Right atrium auricular region (tissue), 2 donors: ENCODE measurements around the gene CHPF. TPM values are rescaled to one million over a fixed set of nuclear protein-coding genes. Genes with fewer than 3 reads are reported as not detected.

ENCODE experiments used
- DNase-seq: peaks from one replicate; pipeline ENCODE4 v3.0.0-alpha.2; 2019; ENCODE audit warnings: low spot score
- H3K27ac ChIP-seq, 2 donors: fragments of 200-600 bp; sonication (generic); 1 replicate in 1 of 2; 2 replicates in 1 of 2; pipeline ENCODE4 v1.5.1; 2016 to 2019
- H3K27me3 ChIP-seq, 2 donors: fragments of 200-600 bp; sonication (generic); one replicate each; pipeline versions ENCODE4 v1.5.1 to v1.6.0; 2017 to 2019
- H3K36me3 ChIP-seq: fragments of 200-600 bp; sonication (generic); one replicate; pipeline ENCODE4 v1.5.1; 2016
- H3K4me1 ChIP-seq, 2 donors: fragments of 200-600 bp; sonication (generic); one replicate each; pipeline versions ENCODE4 v1.5.1 to v1.6.0; 2017 to 2019
- H3K4me3 ChIP-seq, 2 donors: fragments of 200-600 bp; sonication (generic); 1 replicate in 1 of 2; 2 replicates in 1 of 2; pipeline ENCODE4 v1.5.1; 2017 to 2019; ENCODE audit warnings: mild to moderate bottlenecking in 1 of 2, moderate library complexity in 1 of 2
- H3K9me3 ChIP-seq, 2 donors: fragments of 200-600 bp; sonication (generic); one replicate each; pipeline ENCODE4 v1.5.1; 2019
- total RNA-seq, 2 donors: library from RNA; depleted of rRNA; stranded (reverse); fragments of >200 nt; gene quantifications; one replicate each; pipeline ENCODE4 v1.1.0, GENCODE V29; 2016
- TF ChIP-seq, protein P1 (sequence below), 2 donors: fragments of 200-600 bp; sonication (generic); IDR thresholded peaks; one replicate each; pipeline ENCODE4 v1.5.1; 2019; ENCODE audit warnings: antibody characterized with exemption in 2 of 2

Gene CHPF
- total RNA-seq, 2 donors from 2014 or later = 206 to 228 TPM

DNA sequence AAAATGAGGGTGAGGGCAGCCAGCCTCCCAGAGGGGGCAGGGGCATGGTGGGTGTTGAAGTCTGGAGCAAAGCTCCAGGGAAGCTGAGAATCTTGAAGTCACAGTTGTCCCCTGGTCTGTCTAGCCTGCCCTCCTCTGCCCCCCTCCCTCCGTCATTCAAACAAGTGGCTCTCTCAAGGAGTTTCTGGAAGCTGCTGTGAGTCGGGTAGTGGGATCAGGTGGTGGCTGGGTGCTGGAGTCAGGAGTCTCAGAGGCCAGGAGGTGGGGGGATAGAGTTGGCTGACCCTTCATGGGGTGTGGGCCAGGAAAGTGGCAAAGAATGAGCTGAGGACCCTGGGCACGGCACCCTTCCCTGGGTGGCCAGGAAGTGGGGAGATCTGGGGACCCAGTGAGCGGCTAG is 29.8 kb downstream of the CHPF start:
- TF ChIP-seq, protein P1, sequence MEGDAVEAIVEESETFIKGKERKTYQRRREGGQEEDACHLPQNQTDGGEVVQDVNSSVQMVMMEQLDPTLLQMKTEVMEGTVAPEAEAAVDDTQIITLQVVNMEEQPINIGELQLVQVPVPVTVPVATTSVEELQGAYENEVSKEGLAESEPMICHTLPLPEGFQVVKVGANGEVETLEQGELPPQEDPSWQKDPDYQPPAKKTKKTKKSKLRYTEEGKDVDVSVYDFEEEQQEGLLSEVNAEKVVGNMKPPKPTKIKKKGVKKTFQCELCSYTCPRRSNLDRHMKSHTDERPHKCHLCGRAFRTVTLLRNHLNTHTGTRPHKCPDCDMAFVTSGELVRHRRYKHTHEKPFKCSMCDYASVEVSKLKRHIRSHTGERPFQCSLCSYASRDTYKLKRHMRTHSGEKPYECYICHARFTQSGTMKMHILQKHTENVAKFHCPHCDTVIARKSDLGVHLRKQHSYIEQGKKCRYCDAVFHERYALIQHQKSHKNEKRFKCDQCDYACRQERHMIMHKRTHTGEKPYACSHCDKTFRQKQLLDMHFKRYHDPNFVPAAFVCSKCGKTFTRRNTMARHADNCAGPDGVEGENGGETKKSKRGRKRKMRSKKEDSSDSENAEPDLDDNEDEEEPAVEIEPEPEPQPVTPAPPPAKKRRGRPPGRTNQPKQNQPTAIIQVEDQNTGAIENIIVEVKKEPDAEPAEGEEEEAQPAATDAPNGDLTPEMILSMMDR (IDR thresholded peaks at IDR 0.05) = no peak
- Histone ChIP-seq H3K9me3 (no peaks in the 10 kb centered on the region), H3K27me3 (no peaks in the 10 kb centered on the region), H3K4me1 (peaks cover 0 to 61% of the 10 kb centered on the region in 2 donors), H3K4me3 (no peak overlapping the region), H3K27ac (peak overlapping the region in 1 of 2 donors; percentile 26), H3K36me3 (no peaks in the 10 kb centered on the region)
- no peak for DNase-seq

DNA sequence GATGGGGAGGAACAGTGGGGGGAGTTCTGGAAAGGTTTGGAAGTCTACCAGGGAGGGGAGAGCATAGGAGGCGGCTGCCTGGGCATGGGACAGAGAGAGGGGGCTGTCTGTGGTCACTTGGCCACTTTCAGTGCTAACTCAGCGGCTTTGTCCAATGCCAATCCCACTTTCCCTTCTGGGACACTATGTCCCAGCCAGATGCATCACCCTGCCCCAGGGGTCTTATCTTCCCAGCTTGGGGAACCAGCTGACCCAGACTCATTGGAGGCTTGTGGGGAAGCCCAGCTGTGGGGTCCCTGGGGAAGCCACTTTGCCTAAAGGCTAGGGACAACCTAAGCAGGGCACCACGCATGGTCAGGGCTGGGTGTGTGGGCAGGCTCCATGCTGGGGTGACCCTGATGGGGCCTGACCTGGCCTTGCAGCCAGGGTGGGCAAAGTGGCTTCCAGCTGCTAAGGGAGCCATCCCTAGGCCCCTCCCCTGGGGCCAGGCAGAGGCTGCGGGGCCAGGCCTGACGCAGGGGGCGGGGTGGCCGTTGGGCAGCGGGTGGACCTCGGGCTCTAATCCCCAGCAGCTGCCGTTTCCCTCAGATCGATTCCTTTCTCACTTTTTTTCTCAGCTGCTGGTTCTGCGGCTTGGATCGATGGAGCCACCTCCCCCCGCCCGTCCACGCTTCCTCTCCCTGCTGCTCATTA is 30.9 kb downstream of the CHPF start:
- no peaks in the 10 kb centered on the region for H3K36me3 ChIP-seq
- H3K27ac ChIP-seq = no peak overlapping the region
- H3K9me3 ChIP-seq = no peaks in the 10 kb centered on the region
- H3K4me1 ChIP-seq = peaks cover 0 to 72% of the 10 kb centered on the region in 2 donors
- H3K4me3 ChIP-seq = no peak overlapping the region
- no peaks in the 10 kb centered on the region for H3K27me3 ChIP-seq
- no peak for DNase-seq
- TF ChIP-seq, protein P1 (IDR thresholded peaks at IDR 0.05) = no peak

DNA sequence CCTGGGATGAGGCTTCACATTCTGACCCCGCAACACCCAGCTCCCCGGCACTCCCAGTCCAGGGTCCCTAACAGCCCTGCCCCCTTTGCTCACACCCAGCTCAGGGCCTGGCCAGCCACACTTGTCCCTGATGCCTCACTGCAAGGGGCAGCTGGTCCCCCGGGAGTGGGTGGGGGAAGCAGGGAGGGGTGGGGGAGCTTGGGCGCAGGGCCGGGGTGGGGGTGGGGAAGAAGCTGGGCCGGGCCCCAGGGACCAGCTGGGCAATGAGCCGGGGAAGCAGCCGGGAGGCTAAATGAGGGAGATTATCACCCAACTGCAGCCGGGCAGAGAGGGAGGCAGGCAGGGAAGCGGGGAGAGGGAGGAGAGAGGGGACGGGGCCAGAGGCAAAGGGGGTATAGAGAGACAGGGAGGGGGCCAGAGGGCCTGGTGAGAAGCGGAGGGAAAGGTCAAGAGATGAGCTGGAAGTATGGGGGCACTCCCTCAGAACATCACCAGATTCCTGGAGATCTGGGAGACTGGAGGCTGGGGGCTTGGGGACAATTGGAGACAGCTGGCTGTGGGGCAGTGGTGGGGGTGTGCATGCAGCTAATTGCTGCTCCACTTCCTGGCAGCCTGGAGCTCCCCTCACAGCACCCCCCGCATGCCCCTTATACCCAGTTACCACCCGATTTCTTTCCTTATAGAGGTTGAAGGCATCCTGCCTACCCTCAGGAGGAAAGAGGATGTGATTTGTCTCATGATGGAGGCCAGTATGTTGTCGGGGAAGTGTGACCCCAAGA is 31.9 kb downstream of the CHPF start:
- no peak overlapping the region for H3K27ac ChIP-seq
- H3K27me3 ChIP-seq = no peaks in the 10 kb centered on the region
- H3K36me3 ChIP-seq = peaks cover under 1% of the 10 kb centered on the region
- TF ChIP-seq, protein P1 (IDR thresholded peaks at IDR 0.05) = no peak
- peaks cover 0 to 79% of the 10 kb centered on the region in 2 donors for H3K4me1 ChIP-seq
- no peak for DNase-seq
- H3K4me3 ChIP-seq = no peak overlapping the region
- no peaks in the 10 kb centered on the region for H3K9me3 ChIP-seq

DNA sequence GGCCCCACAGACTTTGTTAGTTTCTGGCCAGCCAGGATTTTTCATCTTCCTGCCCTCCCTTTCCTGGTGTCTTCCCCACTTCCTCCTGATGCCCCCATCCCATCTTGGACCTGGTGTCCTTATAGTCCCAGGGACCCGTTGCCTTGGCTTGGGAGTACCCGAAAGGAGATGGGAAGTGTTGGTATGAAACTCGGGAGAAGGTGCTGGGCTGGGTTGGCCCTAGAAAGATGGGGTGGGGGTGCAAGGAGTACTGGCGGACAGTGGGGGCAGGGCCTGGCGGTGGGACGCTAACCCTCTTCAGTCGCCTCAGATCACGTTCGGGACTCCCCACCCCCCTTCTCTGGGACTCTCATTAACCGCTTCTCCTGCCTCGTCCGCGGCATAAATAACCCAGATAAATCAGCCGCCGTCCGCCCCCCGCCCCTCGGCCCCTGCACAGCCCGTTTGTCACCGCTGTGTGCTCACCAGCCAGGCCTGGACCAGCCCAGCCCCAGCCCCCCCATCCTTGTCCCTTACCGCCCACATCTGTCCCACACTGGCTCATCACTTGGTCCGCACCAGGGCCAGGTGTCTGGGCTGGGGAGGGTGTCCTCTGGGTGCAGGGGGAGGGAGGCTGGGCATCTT is 33.0 kb downstream of the CHPF start:
- H3K9me3 ChIP-seq = no peaks in the 10 kb centered on the region
- no peaks in the 10 kb centered on the region for H3K27me3 ChIP-seq
- H3K4me3 ChIP-seq = peak overlapping the region in 1 of 2 donors; percentile 38
- no peak for DNase-seq
- H3K4me1 ChIP-seq = peaks cover 0 to 79% of the 10 kb centered on the region in 2 donors
- H3K27ac ChIP-seq = no peak overlapping the region
- TF ChIP-seq, protein P1 (IDR thresholded peaks at IDR 0.05) = no peak
- H3K36me3 ChIP-seq = peaks cover 11% of the 10 kb centered on the region

DNA sequence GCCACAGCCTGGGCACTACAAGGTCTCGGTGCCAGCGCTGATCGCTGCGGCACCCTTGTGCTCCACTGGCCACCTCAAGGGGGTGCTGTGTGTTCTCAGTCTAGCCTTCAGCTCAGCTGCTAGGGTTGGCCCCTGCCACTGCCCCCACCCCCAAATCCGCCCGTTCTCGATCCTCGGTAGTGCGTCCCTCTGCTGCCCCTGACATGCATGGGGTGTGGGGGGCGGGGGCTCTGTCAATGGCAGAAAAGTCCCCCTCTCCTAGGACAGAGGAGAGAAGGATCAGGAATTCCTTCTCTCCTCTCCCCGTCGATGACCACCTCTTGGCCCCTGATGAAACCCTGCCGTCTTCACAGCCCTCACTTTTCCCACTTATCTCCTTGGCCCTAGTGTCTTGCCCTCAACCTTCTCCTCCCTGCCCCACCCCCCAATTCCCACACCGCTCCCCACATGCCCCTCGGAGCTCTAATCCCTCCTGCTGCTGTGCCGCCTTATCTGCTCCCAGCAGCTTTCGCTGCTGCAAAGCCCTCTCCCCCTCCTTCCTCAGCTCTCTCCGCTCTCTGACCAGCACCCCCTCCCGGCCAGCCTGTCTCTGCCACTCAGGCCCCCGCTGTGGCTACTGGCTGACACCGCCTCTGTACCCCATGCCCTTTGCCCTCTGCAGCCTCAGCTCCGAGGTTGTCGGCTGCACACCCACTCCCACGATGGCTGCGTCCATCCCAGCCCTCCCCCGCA is 33.7 kb downstream of the CHPF start:
- Histone ChIP-seq H3K36me3 (peaks cover 11% of the 10 kb centered on the region), H3K27me3 (no peaks in the 10 kb centered on the region), H3K4me3 (peak overlapping the region in 1 of 2 donors; percentile 38), H3K27ac (peak overlapping the region in 1 of 2 donors; percentile 29), H3K4me1 (peaks cover 0 to 79% of the 10 kb centered on the region in 2 donors), H3K9me3 (no peaks in the 10 kb centered on the region)
- TF ChIP-seq, protein P1 (IDR thresholded peaks at IDR 0.05) = peak; percentile 27 to 78
- DNase-seq = no peak
